ENCODE data around the gene DRD2.

Gene DRD2

GRCh38 chr11:113435190-113435968 is 39.8 kb downstream of the DRD2 start:
- DNase-seq (ENCODE audit: insufficient read length, low spot score) (no peak), FAIRE-seq (no peak)
- TF ChIP-seq POU2F2 (IDR thresholded peaks at IDR 0.05; ENCODE audit: low read depth, low read length), result no peak
- no peak for TF ChIP-seq PAX5 (IDR thresholded peaks at IDR 0.05; ENCODE audit: insufficient read depth, low read length, severe bottlenecking)
- no peak for TF ChIP-seq POLR2AphosphoS5 (IDR thresholded peaks at IDR 0.05; ENCODE audit: low read depth, low read length)
- TF ChIP-seq POLR2A (IDR thresholded peaks at IDR 0.05; ENCODE audit: low read depth, low read length), result no peak
- TF ChIP-seq SPI1 (IDR thresholded peaks at IDR 0.05; ENCODE audit: low read depth, low read length), result no peak
- TF ChIP-seq TAF1 (IDR thresholded peaks at IDR 0.05; ENCODE audit: low read depth, low read length), result no peak

- DNase-seq (ENCODE audit: insufficient read length, low spot score), result no peak
- FAIRE-seq, result no peak
- TF ChIP-seq SPI1 (IDR thresholded peaks at IDR 0.05; ENCODE audit: low read depth, low read length), result no peak
- no peak for TF ChIP-seq POU2F2 (IDR thresholded peaks at IDR 0.05; ENCODE audit: low read depth, low read length)
- no peak for TF ChIP-seq PAX5 (IDR thresholded peaks at IDR 0.05; ENCODE audit: insufficient read depth, low read length, severe bottlenecking)
- no peak for TF ChIP-seq TAF1 (IDR thresholded peaks at IDR 0.05; ENCODE audit: low read depth, low read length)
- no peak for TF ChIP-seq POLR2A (IDR thresholded peaks at IDR 0.05; ENCODE audit: low read depth, low read length)
- no peak for TF ChIP-seq POLR2AphosphoS5 (IDR thresholded peaks at IDR 0.05; ENCODE audit: low read depth, low read length)
These were observed 43.5 kb downstream of the DRD2 start for GRCh38 chr11:113431746-113432145.

GRCh38 chr11:113426686-113427085 is 48.5 kb downstream of the DRD2 start:
- DNase-seq (ENCODE audit: insufficient read length, low spot score) (no peak), FAIRE-seq (no peak)

GRCh38 chr11:113420808-113421207 is 54.4 kb downstream of the DRD2 start:
- TF ChIP-seq POLR2A (IDR thresholded peaks at IDR 0.05; ENCODE audit: low read depth, low read length) (no peak), POU2F2 (IDR thresholded peaks at IDR 0.05; ENCODE audit: low read depth, low read length) (no peak), POLR2AphosphoS5 (IDR thresholded peaks at IDR 0.05; ENCODE audit: low read depth, low read length) (no peak), PAX5 (IDR thresholded peaks at IDR 0.05; ENCODE audit: insufficient read depth, low read length, severe bottlenecking) (no peak), TAF1 (IDR thresholded peaks at IDR 0.05; ENCODE audit: low read depth, low read length) (no peak), SPI1 (IDR thresholded peaks at IDR 0.05; ENCODE audit: low read depth, low read length) (no peak)
- FAIRE-seq, result no peak
- DNase-seq (ENCODE audit: insufficient read length, low spot score), result no peak

More at GRCh38 chr11:113426686-113427085, 48.5 kb downstream of the DRD2 start:
- TF ChIP-seq TAF1 (IDR thresholded peaks at IDR 0.05; ENCODE audit: low read depth, low read length), result no peak
- TF ChIP-seq POLR2A (IDR thresholded peaks at IDR 0.05; ENCODE audit: low read depth, low read length), result no peak
- no peak for TF ChIP-seq POU2F2 (IDR thresholded peaks at IDR 0.05; ENCODE audit: low read depth, low read length)
- TF ChIP-seq SPI1 (IDR thresholded peaks at IDR 0.05; ENCODE audit: low read depth, low read length), result no peak
- no peak for TF ChIP-seq PAX5 (IDR thresholded peaks at IDR 0.05; ENCODE audit: insufficient read depth, low read length, severe bottlenecking)
- no peak for TF ChIP-seq POLR2AphosphoS5 (IDR thresholded peaks at IDR 0.05; ENCODE audit: low read depth, low read length)

- DNase-seq (ENCODE audit: insufficient read length, low spot score), result no peak
- no peak for FAIRE-seq
- TF ChIP-seq POLR2A (IDR thresholded peaks at IDR 0.05; ENCODE audit: low read depth, low read length) (no peak), POU2F2 (IDR thresholded peaks at IDR 0.05; ENCODE audit: low read depth, low read length) (no peak), SPI1 (IDR thresholded peaks at IDR 0.05; ENCODE audit: low read depth, low read length) (no peak), PAX5 (IDR thresholded peaks at IDR 0.05; ENCODE audit: insufficient read depth, low read length, severe bottlenecking) (no peak), POLR2AphosphoS5 (IDR thresholded peaks at IDR 0.05; ENCODE audit: low read depth, low read length) (no peak), TAF1 (IDR thresholded peaks at IDR 0.05; ENCODE audit: low read depth, low read length) (no peak)
These were observed 55.7 kb downstream of the DRD2 start for GRCh38 chr11:113419454-113420003.

- FAIRE-seq (no peak), DNase-seq (ENCODE audit: insufficient read length, low spot score) (no peak)
- TF ChIP-seq PAX5 (IDR thresholded peaks at IDR 0.05; ENCODE audit: insufficient read depth, low read length, severe bottlenecking) (no peak), POLR2AphosphoS5 (IDR thresholded peaks at IDR 0.05; ENCODE audit: low read depth, low read length) (no peak), POU2F2 (IDR thresholded peaks at IDR 0.05; ENCODE audit: low read depth, low read length) (no peak), POLR2A (IDR thresholded peaks at IDR 0.05; ENCODE audit: low read depth, low read length) (no peak), TAF1 (IDR thresholded peaks at IDR 0.05; ENCODE audit: low read depth, low read length) (no peak), SPI1 (IDR thresholded peaks at IDR 0.05; ENCODE audit: low read depth, low read length) (no peak)
These were observed 57.8 kb downstream of the DRD2 start for GRCh38 chr11:113417428-113417827.

- DNase-seq (ENCODE audit: insufficient read length, low spot score), result no peak
- no peak for FAIRE-seq
- no peak for TF ChIP-seq POLR2AphosphoS5 (IDR thresholded peaks at IDR 0.05; ENCODE audit: low read depth, low read length)
- no peak for TF ChIP-seq PAX5 (IDR thresholded peaks at IDR 0.05; ENCODE audit: insufficient read depth, low read length, severe bottlenecking)
- TF ChIP-seq TAF1 (IDR thresholded peaks at IDR 0.05; ENCODE audit: low read depth, low read length), result no peak
- no peak for TF ChIP-seq POLR2A (IDR thresholded peaks at IDR 0.05; ENCODE audit: low read depth, low read length)
- no peak for TF ChIP-seq POU2F2 (IDR thresholded peaks at IDR 0.05; ENCODE audit: low read depth, low read length)
- TF ChIP-seq SPI1 (IDR thresholded peaks at IDR 0.05; ENCODE audit: low read depth, low read length), result no peak
These were observed 59.9 kb downstream of the DRD2 start for GRCh38 chr11:113415343-113415742.

GRCh38 chr11:113412675-113413074 is 62.5 kb downstream of the DRD2 start:
- FAIRE-seq (no peak), DNase-seq (ENCODE audit: insufficient read length, low spot score) (no peak)
- TF ChIP-seq POLR2A (IDR thresholded peaks at IDR 0.05; ENCODE audit: low read depth, low read length) (no peak), TAF1 (IDR thresholded peaks at IDR 0.05; ENCODE audit: low read depth, low read length) (no peak), POLR2AphosphoS5 (IDR thresholded peaks at IDR 0.05; ENCODE audit: low read depth, low read length) (no peak), POU2F2 (IDR thresholded peaks at IDR 0.05; ENCODE audit: low read depth, low read length) (no peak), PAX5 (IDR thresholded peaks at IDR 0.05; ENCODE audit: insufficient read depth, low read length, severe bottlenecking) (no peak), SPI1 (IDR thresholded peaks at IDR 0.05; ENCODE audit: low read depth, low read length) (no peak)

- DNase-seq (ENCODE audit: insufficient read length, low spot score) (no peak), FAIRE-seq (no peak)
- TF ChIP-seq POU2F2 (IDR thresholded peaks at IDR 0.05; ENCODE audit: low read depth, low read length) (no peak), PAX5 (IDR thresholded peaks at IDR 0.05; ENCODE audit: insufficient read depth, low read length, severe bottlenecking) (no peak), SPI1 (IDR thresholded peaks at IDR 0.05; ENCODE audit: low read depth, low read length) (no peak), TAF1 (IDR thresholded peaks at IDR 0.05; ENCODE audit: low read depth, low read length) (no peak), POLR2AphosphoS5 (IDR thresholded peaks at IDR 0.05; ENCODE audit: low read depth, low read length) (no peak), POLR2A (IDR thresholded peaks at IDR 0.05; ENCODE audit: low read depth, low read length) (no peak)
These were observed 63.7 kb downstream of the DRD2 start for GRCh38 chr11:113411536-113411935.
